ENCODE measurements around the gene PCBP4. TPM values are rescaled to one million over a fixed set of nuclear protein-coding genes. Genes with fewer than 3 reads are reported as not detected.

PCBP4 gene
- total RNA-seq, 1 donor from 2014 or later = 7.4 TPM

- ATAC-seq (no peak), DNase-seq (ENCODE audit: low spot score) (no peak)
Measured at GRCh38 chr3:51958603-51959521, 8.4 kb downstream of the PCBP4 start.

GRCh38 chr3:51957520-51958205 is 9.6 kb downstream of the PCBP4 start:
- ATAC-seq = no peak
- DNase-seq (ENCODE audit: low spot score) = no peak

- peak; percentile 81 for ATAC-seq
- DNase-seq (ENCODE audit: low spot score) = no peak
Measured at GRCh38 chr3:51955893-51956770, 11.1 kb downstream of the PCBP4 start.

GRCh38 chr3:51955175-51955892 is 11.9 kb downstream of the PCBP4 start, which contains the start of gene GPR62:
TSS of gene GPR62 (plus strand) at chr3:51955381. CDS start at chr3:51955653, 272 bp downstream.
- DNase-seq (ENCODE audit: low spot score) (no peak), ATAC-seq (peak; percentile 38)

GRCh38 chr3:51954713-51955112 is 12.5 kb downstream of the PCBP4 start:
- ATAC-seq (no peak), DNase-seq (ENCODE audit: low spot score) (no peak)

GRCh38 chr3:51954105-51954504 is 13.1 kb downstream of the PCBP4 start:
- DNase-seq (ENCODE audit: low spot score) = no peak
- ATAC-seq = no peak

GRCh38 chr3:51953445-51953844 is 13.8 kb downstream of the PCBP4 start:
- DNase-seq (ENCODE audit: low spot score) (no peak), ATAC-seq (no peak)

- ATAC-seq (no peak), DNase-seq (ENCODE audit: low spot score) (no peak)
Measured at GRCh38 chr3:51950899-51951298, 16.4 kb downstream of the PCBP4 start.

- ATAC-seq (no peak), DNase-seq (ENCODE audit: low spot score) (no peak)
Measured at GRCh38 chr3:51949121-51949520, 18.1 kb downstream of the PCBP4 start.

GRCh38 chr3:51948016-51948580 is 19.2 kb downstream of the PCBP4 start:
- DNase-seq (ENCODE audit: low spot score) (no peak), ATAC-seq (no peak)

- ATAC-seq (no peak), DNase-seq (ENCODE audit: low spot score) (no peak)
Measured at GRCh38 chr3:51947215-51947900, 19.9 kb downstream of the PCBP4 start.

- ATAC-seq (no peak), DNase-seq (ENCODE audit: low spot score) (no peak)
Measured at GRCh38 chr3:51946796-51947195, 20.5 kb downstream of the PCBP4 start.

GRCh38 chr3:51945926-51946705 is 21.1 kb downstream of the PCBP4 start:
- no peak for DNase-seq (ENCODE audit: low spot score)
- ATAC-seq = no peak

GRCh38 chr3:51945031-51945840 is 22.0 kb downstream of the PCBP4 start:
- DNase-seq (ENCODE audit: low spot score) (no peak), ATAC-seq (no peak)

- ATAC-seq = no peak
Measured at GRCh38 chr3:51944451-51945021, 22.7 kb downstream of the PCBP4 start.

GRCh38 chr3:51943451-51944391 is 23.5 kb downstream of the PCBP4 start:
- DNase-seq (ENCODE audit: low spot score) = no peak
- no peak for ATAC-seq

More at GRCh38 chr3:51944451-51945021, 22.7 kb downstream of the PCBP4 start:
- DNase-seq (ENCODE audit: low spot score) = no peak
